HG02840 (cell line): Measurements from ENCODE around the gene ZSWIM7.
A peak's percentile ranks its signal among the peaks of the same experiment; 100 is the strongest.

ENCODE experiments used
- ATAC-seq: cut with Tn5 transposase; IDR thresholded peaks from one replicate; pipeline ENCODE4 v1.9.1; 2021; ENCODE audit warnings: mild to moderate bottlenecking, moderate library complexity, moderate number of reproducible peaks; ENCODE audit not compliant: unreplicated experiment, low FRiP score

ZSWIM7 gene

GRCh38 chr17:15999141-15999973, at the start of gene ZSWIM7, which contains the start of gene TTC19:
TSS of gene ZSWIM7 (minus strand) at chr17:15999704. CDS start at chr17:15999594, 110 bp downstream.
TSS of gene TTC19 (plus strand) at chr17:15999824. CDS start at chr17:15999849, 25 bp downstream.
- peak; percentile 93 for ATAC-seq

GRCh38 chr17:16048811-16049449, 49.4 kb upstream of the ZSWIM7 start:
- no peak for ATAC-seq

- no peak for ATAC-seq
Observed at GRCh38 chr17:16046966-16047365, 47.5 kb upstream of the ZSWIM7 start.

GRCh38 chr17:16044487-16044886, 45.0 kb upstream of the ZSWIM7 start:
- ATAC-seq = no peak

GRCh38 chr17:16040710-16041251, 41.3 kb upstream of the ZSWIM7 start:
- no peak for ATAC-seq

- ATAC-seq = no peak
Observed at GRCh38 chr17:16037636-16038035, 38.1 kb upstream of the ZSWIM7 start.

- ATAC-seq = no peak
Observed at GRCh38 chr17:16036261-16036660, 36.8 kb upstream of the ZSWIM7 start.

GRCh38 chr17:16033729-16034349, 34.3 kb upstream of the ZSWIM7 start:
- no peak for ATAC-seq

GRCh38 chr17:16027708-16028584, 28.4 kb upstream of the ZSWIM7 start:
- ATAC-seq = peak; percentile 61

- ATAC-seq = no peak
Observed at GRCh38 chr17:16026895-16027294, 27.4 kb upstream of the ZSWIM7 start.

GRCh38 chr17:16025202-16025601, 25.7 kb upstream of the ZSWIM7 start:
- no peak for ATAC-seq

- ATAC-seq = no peak
Observed at GRCh38 chr17:16023881-16024280, 24.4 kb upstream of the ZSWIM7 start.

GRCh38 chr17:16019347-16019746, 19.8 kb upstream of the ZSWIM7 start:
- ATAC-seq = no peak

- no peak for ATAC-seq
Observed at GRCh38 chr17:16013943-16014407, 14.5 kb upstream of the ZSWIM7 start.

- ATAC-seq = no peak
Observed at GRCh38 chr17:16007439-16007838, 7.9 kb upstream of the ZSWIM7 start.

GRCh38 chr17:16005636-16006035, 6.1 kb upstream of the ZSWIM7 start:
- no peak for ATAC-seq

GRCh38 chr17:16003841-16004240, 4.3 kb upstream of the ZSWIM7 start:
- ATAC-seq = no peak

- ATAC-seq = no peak
Observed at GRCh38 chr17:16002708-16003260, 3.3 kb upstream of the ZSWIM7 start.

- no peak for ATAC-seq
Observed at GRCh38 chr17:16001226-16001897, 1.9 kb upstream of the ZSWIM7 start.
